HG02970 (cell line): ENCODE data around the gene FLNB.
A peak's percentile ranks its signal among the peaks of the same experiment; 100 is the strongest.
"Not testable (repeated sequence)": the region's sequence is repeated elsewhere in the genome, so short reads cannot be mapped to it uniquely, and the experiment has no call there.

ENCODE experiments used
- ATAC-seq: cut with Tn5 transposase; IDR thresholded peaks from one replicate; pipeline ENCODE4 v1.9.1; 2021; ENCODE audit warnings: mild to moderate bottlenecking, moderate library complexity, moderate number of reproducible peaks; ENCODE audit not compliant: unreplicated experiment, low FRiP score

The FLNB gene

DNA sequence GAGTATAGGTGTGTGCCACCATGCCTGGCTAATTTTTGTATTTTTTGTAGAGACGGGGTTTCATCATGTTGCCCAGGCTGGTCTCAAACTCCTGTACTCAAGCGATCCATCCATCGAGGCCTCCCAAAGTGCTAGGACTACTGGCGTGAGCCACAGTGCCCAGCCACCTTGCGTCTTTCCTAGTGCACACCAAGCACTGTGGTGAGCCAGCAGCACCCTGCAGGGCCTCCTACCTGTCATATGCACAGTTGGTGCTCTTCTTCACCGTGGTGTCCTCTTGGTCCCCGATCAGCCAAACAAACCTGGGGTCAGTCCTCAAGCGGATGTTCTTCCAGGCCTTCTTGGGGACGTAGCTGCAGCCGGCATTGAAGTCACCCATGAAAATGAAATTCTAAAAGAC, 189.4 kb downstream of the FLNB start:
- no peak for ATAC-seq

GRCh38 chr3:58198362-58198761, 190.1 kb downstream of the FLNB start:
- no peak for ATAC-seq

GRCh38 chr3:58198804-58199203, 190.6 kb downstream of the FLNB start:
- ATAC-seq, result no peak

GRCh38 chr3:58200121-58200709, 192.0 kb downstream of the FLNB start:
- no peak for ATAC-seq

- no peak for ATAC-seq
Measured at GRCh38 chr3:58200846-58201355, 192.7 kb downstream of the FLNB start.

DNA sequence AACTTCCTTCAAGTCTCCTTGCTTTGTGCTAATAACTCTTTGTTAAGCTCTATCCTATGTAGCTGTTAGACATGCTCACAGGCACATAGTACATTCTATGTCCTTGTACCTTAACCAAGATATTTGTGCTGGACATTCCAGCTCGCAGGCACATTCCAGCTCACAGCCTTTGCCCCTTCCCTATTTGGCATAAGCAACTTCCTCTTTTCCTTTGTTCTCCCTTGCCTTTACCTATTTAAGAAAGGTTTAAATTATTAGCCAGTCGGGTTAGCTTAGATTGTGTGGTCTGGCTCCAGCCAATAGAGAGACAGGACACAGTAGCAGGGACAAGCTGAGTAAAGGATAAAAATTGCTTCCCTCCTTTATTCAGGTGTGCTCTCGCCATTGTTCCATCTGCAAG, 193.2 kb downstream of the FLNB start:
- not testable (repeated sequence) for ATAC-seq

DNA sequence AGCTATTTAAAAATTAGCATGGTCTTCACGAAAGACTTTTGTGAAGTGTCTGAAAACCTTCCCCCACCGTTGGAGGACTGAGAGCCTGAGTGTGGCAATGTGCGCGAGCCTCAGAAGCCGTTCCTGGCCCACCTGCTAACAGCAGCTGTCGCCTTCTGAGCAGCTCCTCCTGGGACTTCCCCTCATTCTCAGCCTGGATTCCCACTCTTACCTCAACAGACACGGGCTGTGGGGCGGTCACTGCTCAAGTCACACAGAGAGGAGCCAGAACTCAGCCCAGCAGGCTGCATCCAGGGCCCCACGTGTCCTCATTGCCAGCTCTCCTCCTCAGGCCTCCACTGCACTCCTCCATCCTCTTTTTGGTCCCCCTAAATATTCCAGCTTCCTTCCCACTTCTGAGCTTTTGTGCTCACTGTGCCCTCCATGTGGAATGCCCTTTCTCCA, 194.7 kb downstream of the FLNB start:
- no peak for ATAC-seq

DNA sequence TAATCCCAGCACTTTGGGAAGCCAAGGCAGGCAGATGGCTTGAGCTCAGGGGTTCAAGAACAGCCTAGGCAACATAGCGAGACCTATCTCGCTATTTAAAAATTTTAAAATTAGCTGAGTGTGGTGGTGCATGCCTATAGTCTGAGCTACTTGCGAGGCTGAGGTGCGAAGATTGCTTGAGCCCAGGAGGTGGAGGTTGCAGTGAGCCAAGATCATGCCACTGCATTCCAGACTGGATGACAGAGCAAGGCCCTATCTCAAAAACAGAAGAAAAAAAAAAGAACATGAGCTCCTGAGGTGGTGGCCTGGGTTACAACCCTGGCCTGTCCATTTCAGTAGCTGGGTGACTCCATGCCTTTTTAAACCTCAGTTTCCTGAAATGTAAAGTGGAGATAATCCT, 195.3 kb downstream of the FLNB start:
- ATAC-seq, result no peak

- no peak for ATAC-seq
Measured at GRCh38 chr3:58204720-58205119, 196.5 kb downstream of the FLNB start.

DNA sequence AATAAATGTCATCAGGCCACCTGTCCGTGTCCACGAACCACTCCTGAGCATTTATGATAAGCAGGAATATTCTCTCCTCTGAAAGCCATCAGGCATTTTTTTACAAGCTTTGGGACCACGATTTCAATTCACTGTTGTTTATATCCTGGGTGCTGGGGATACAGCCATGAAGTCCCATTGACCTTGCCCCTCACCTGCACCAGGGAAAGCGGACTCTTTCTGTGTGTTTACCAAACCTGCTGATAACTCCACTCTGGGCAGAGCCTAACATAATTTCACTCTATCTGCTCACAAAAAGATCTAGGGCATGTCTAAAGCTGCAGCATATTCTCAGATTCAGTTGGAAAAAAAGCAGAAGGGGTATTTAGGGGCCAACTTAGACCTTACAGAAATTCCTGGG, 197.8 kb downstream of the FLNB start:
- no peak for ATAC-seq

GRCh38 chr3:58206406-58207011, 198.3 kb downstream of the FLNB start:
- ATAC-seq, result no peak

GRCh38 chr3:58207954-58208353, 199.7 kb downstream of the FLNB start:
- no peak for ATAC-seq

GRCh38 chr3:58209933-58210332, 201.7 kb downstream of the FLNB start:
- ATAC-seq, result no peak

DNA sequence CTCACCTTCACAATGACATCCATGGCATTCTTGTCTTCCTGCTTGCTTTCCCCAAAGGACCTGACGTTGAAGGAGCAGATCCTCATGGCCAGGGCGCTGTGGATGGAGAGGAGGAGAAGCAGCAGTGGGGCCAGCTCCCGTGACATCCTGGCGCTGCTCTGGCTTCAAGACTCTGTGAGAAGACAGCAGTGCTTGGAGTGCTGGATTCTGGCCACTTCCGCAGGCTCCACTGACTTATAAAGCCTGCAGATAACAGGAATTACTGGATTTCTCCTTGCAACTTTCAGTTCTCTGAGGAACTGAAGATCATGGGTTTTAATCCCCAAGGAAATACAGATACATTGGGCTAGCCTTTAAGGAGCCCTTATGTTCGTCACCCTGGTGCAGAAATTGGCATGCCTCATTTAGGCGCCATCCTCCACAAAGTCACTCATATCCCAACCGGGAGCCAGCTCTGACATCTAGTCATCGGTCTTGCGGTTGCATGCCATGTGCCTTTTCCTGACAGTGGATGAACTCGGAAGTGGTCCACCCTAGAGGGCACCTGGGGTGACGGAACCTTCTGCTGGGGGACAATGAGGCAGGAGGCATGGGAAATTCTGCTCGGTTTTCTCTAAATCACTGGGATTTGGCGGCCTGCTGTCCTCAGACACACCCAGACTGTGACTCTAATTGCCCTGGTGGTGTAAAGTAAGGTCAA, 202.7 kb downstream of the FLNB start, which contains the start of gene DNASE1L3:
Gene DNASE1L3, minus strand, starts transcription at position 212 of the 700 bp plus-strand sequence. Its CDS starts 66 bp downstream, at position 146.
- no peak for ATAC-seq

DNA sequence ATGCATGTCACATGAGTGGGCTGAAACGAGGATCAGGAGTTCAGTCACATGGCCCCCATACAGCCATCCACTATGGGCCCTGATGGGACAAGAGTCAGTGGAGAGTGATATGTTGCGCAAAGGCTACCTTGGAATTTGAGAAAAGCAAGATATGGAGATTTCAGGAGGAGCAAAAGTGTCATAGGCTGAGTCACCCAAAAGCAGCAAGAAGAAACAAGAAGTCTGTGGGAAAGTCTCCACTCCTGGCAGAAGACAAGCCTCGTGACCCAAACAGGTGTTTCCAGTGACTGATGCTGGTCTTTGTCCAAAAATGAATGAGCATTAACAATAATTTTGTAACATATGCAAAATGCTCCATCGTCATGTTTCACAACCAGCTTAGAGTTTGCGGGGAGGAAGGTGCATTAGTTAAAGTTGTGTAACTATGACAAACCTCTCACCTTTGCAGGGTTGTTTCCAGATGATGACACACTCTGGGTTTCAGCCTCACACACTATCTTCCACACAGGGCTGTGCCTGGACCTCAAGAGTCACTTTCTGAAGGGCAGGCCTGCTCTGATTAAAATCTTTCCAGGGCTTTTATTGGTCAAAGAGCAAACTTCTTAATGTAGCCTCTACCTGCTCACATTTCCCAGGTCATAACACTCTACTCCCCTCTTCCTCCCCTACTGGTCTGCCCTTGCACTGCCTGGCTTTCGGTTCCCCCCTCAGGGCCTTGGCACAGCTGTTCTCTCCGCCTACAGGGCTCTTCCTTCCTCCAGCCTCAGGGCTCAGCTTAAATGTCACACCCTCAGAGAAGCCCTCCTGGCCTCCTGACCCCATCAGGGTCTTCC, 206.5 kb downstream of the FLNB start:
- peak; percentile 72 for ATAC-seq

DNA sequence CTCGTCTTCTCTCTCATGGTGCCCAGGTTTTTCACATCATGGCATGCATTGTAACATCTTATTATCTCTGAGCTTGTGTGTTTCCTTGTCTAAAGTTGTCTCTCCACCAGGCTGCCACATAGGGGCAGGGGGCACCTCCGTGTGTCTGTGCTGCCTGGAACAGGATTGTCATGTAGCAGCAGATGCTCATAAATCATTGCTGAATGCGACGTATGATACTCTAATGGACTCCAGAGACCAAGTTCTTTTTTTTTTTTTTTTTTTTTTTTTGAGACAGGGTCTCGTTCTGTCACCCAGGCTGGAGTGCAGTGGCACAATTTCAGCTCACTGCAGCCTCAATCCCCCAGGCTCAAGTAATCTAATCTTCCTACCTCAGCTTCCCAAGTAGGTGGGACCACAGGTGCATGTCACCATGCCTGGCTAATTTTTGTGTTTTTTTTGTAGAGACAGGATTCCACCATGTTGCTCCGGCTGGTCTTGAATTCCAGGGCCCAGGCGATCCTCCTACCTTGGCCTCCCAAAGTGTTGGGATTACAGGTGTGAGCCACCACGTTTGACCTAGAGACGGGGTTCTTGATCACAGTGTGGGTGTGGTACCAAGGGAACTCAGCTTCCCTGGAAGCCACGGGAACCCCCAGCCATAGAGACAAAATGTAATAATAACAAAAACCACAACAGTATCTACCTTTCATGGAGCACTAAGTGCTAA, 207.2 kb downstream of the FLNB start:
- ATAC-seq, result no peak

DNA sequence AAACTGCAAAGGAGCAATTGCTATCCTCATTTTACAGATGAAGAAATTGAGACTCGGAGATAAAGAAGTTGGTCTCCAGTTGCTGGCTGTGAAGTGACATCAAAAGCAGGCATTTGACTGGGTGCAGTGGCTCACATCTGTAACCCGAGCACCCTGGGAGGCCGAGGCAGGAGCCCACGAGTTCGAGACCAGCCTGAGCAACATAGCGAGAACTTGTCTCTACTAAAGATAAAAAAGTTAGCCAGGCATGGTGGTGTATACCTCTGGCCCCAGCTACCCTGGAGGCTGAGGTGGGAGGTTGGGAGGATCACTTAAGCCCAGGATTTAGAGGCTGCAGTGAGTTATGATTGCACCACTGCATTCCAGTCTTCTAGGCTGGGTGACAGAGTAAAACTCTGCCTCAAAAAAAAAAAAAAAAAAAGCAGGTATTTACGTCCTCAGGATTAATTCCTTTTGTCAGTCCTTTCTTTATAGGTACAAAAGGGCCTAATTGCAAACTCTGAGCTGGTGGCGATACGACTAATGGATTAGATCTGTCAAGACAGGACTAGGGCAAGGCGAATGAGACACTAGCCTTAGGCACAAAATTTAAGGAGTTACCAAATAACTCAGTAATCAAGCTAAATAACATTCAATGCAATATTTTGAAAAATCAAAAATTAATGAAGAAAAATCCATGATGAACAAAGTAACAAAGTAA, 208.4 kb downstream of the FLNB start:
- no peak for ATAC-seq

DNA sequence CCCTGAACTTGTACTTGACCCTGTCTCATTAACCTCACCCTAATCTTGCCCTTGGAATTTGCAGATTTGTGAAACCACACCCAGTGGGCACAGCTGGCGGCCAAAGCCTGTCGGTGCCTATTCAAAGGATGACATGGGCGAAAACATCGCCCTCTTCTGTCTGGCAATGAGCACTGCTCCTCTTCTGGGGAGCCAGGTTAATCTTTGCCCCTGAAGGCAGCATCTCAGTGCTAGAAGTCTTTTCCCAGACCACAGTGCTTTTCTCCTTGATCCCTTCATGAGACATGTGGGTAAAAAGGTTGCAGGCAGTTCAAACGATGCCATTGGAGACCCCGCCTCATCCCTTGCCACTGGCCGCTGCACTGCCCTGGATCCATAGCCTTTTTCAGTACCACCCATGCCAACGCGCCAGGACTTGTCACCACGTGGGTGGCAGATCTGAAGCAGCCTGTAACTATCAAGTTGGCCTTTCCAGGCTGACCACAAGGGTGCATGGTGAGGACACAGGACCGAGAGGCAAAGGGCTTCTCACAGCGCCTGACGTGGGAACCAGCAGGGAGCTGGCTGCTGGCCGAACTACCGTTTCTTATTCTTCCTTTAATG, 209.1 kb downstream of the FLNB start:
- ATAC-seq, result no peak

DNA sequence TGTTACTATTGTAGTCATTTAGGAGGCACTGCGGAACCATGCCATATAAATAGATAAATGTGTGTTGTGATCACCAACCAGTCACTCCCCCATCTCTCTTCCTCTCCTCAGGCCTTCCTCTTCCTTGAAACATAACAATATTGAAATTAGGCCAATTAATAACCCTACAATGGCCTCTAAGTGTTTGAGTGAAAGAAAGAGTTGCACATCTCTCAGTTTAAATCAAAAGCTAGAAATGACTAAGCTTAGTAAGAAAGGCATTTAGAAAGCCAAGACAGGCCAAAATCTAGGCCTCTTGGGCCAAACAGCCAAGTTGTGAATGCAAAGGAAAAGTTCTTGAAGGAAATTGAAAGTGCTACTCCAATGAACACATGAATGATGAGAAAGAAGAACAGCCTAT, 210.7 kb downstream of the FLNB start:
- ATAC-seq, result no peak
